Measurements from ENCODE around the gene PARP12. TPM values are rescaled to one million over a fixed set of nuclear protein-coding genes. Genes with fewer than 3 reads are reported as not detected.

The PARP12 gene
- total RNA-seq, 6 experiments from 2014 or later: 6.3 to 14.0 (median 11.8) TPM

- Mint-ChIP-seq H3K4me3 (no peak overlapping the region), H3K36me3 (ENCODE audit: low read depth) (peaks cover 27% of the 10 kb centered on the region), H3K9me3 (no peaks in the 10 kb centered on the region), H3K27me3 (ENCODE audit: insufficient read depth) (no peaks in the 10 kb centered on the region; the same call in 1 of the 2 replicates), H3K4me1 (ENCODE audit: low read depth) (peaks cover 32% of the 10 kb centered on the region), H3K27ac (no peak overlapping the region)
- TF ChIP-seq CTCF (IDR thresholded peaks at IDR 0.05): no peak
- no peak for DNase-seq
Observed at GRCh38 chr7:140054751-140055150, 8.0 kb downstream of the PARP12 start.

- no peak for DNase-seq
- H3K4me1 Mint-ChIP-seq (ENCODE audit: low read depth): peaks cover 26% of the 10 kb centered on the region
- H3K27ac Mint-ChIP-seq: no peak overlapping the region
- no peak for TF ChIP-seq CTCF (IDR thresholded peaks at IDR 0.05)
- H3K36me3 Mint-ChIP-seq (ENCODE audit: low read depth): peaks cover 27% of the 10 kb centered on the region
- no peaks in the 10 kb centered on the region for H3K9me3 Mint-ChIP-seq
- no peak overlapping the region for H3K4me3 Mint-ChIP-seq
- no peaks in the 10 kb centered on the region; the same call in 1 of the 2 replicates for H3K27me3 Mint-ChIP-seq (ENCODE audit: insufficient read depth)
Observed at GRCh38 chr7:140053812-140054539, 8.8 kb downstream of the PARP12 start.

- Mint-ChIP-seq H3K9me3 (no peaks in the 10 kb centered on the region), H3K27ac (no peak overlapping the region), H3K27me3 (ENCODE audit: insufficient read depth) (no peaks in the 10 kb centered on the region; the same call in 1 of the 2 replicates), H3K4me1 (ENCODE audit: low read depth) (peaks cover 7% of the 10 kb centered on the region; the same call in 1 of the 2 replicates), H3K36me3 (ENCODE audit: low read depth) (peaks cover 15% of the 10 kb centered on the region; the same call in 1 of the 2 replicates), H3K4me3 (no peak overlapping the region)
- no peak for TF ChIP-seq CTCF (IDR thresholded peaks at IDR 0.05)
- DNase-seq: no peak
Observed at GRCh38 chr7:140051820-140052219, 10.9 kb downstream of the PARP12 start.

- H3K27ac Mint-ChIP-seq: no peak overlapping the region
- no peak overlapping the region for H3K4me3 Mint-ChIP-seq
- peaks cover 10% of the 10 kb centered on the region; the same call in 1 of the 2 replicates for H3K36me3 Mint-ChIP-seq (ENCODE audit: low read depth)
- TF ChIP-seq CTCF (IDR thresholded peaks at IDR 0.05): no peak
- H3K9me3 Mint-ChIP-seq: no peaks in the 10 kb centered on the region
- DNase-seq: no peak
- H3K27me3 Mint-ChIP-seq (ENCODE audit: insufficient read depth): no peaks in the 10 kb centered on the region
- peaks cover 7% of the 10 kb centered on the region; the same call in 1 of the 2 replicates for H3K4me1 Mint-ChIP-seq (ENCODE audit: low read depth)
Observed at GRCh38 chr7:140050100-140050499, 12.7 kb downstream of the PARP12 start.

- Mint-ChIP-seq H3K4me3 (no peak overlapping the region), H3K4me1 (ENCODE audit: low read depth) (peaks cover 7% of the 10 kb centered on the region; the same call in 1 of the 2 replicates), H3K9me3 (no peaks in the 10 kb centered on the region), H3K27me3 (ENCODE audit: insufficient read depth) (no peaks in the 10 kb centered on the region), H3K36me3 (ENCODE audit: low read depth) (peaks cover 10% of the 10 kb centered on the region; the same call in 1 of the 2 replicates), H3K27ac (no peak overlapping the region)
- DNase-seq: no peak
- no peak for TF ChIP-seq CTCF (IDR thresholded peaks at IDR 0.05)
Observed at GRCh38 chr7:140049339-140050024, 13.3 kb downstream of the PARP12 start.

Data from HFFc6 (cell line).